ENCODE measurements around the gene FGGY. TPM values are rescaled to one million over a fixed set of nuclear protein-coding genes. Genes with fewer than 3 reads are reported as not detected.

The FGGY gene
- total and polyA plus RNA-seq, 4 donors = 16.0 to 67.0 (median 43.4) TPM

DNA sequence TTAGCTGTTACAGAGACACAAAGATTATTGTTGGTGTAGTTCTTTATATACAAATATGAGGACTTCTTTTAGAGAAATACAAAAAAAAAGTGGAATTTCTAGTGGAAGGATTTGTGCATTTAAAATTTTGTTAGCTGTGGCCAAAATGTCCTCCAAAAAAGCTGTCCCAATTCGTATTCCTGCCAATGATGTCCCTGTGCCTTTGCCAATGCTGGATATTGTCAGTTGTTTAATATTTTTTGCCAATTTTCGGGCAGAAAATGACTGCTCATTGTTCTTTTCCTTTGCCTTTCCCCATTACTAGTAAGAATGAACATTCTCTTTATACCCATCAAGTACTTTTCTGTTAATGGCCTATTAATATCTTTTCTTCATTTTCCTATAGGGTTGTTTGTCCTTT, 407.8 kb downstream of the FGGY start:
- H3K27me3 ChIP-seq (ENCODE audit: control insufficient read depth in 4 of 4, insufficient read depth in 4 of 4, low read length in 3 of 4) = no peaks in the 10 kb centered on the region
- no peaks in the 10 kb centered on the region for H3K4me1 ChIP-seq (ENCODE audit: control insufficient read depth in 4 of 4, insufficient read depth in 4 of 4, low read length in 3 of 4)
- 62% methylated on average over 2 of the region's 2 CpGs for WGBS
- TF ChIP-seq SP1 (IDR thresholded peaks at IDR 0.05) (no peak), FOXA1 (IDR thresholded peaks at IDR 0.05) (no peak), HNF4A (conservative IDR thresholded peaks at IDR 0.05) (no peak), FOXA2 (IDR thresholded peaks at IDR 0.05) (no peak), YY1 (IDR thresholded peaks at IDR 0.05) (no peak), JUND (IDR thresholded peaks at IDR 0.05) (no peak), TAF1 (conservative IDR thresholded peaks at IDR 0.05) (no peak), RAD21 (IDR thresholded peaks at IDR 0.05) (no peak), HNF4G (IDR thresholded peaks at IDR 0.05) (no peak), NR2F2 (IDR thresholded peaks at IDR 0.05) (no peak), GABPA (IDR thresholded peaks at IDR 0.05 in 1 of 2, conservative IDR thresholded peaks at IDR 0.05 in 1 of 2) (no peak), RXRA (IDR thresholded peaks at IDR 0.05) (no peak)
- TF ChIP-seq, protein P1, sequence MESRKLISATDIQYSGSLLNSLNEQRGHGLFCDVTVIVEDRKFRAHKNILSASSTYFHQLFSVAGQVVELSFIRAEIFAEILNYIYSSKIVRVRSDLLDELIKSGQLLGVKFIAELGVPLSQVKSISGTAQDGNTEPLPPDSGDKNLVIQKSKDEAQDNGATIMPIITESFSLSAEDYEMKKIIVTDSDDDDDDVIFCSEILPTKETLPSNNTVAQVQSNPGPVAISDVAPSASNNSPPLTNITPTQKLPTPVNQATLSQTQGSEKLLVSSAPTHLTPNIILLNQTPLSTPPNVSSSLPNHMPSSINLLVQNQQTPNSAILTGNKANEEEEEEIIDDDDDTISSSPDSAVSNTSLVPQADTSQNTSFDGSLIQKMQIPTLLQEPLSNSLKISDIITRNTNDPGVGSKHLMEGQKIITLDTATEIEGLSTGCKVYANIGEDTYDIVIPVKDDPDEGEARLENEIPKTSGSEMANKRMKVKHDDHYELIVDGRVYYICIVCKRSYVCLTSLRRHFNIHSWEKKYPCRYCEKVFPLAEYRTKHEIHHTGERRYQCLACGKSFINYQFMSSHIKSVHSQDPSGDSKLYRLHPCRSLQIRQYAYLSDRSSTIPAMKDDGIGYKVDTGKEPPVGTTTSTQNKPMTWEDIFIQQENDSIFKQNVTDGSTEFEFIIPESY (IDR thresholded peaks at IDR 0.05) = no peak
- TF ChIP-seq, protein P2, sequence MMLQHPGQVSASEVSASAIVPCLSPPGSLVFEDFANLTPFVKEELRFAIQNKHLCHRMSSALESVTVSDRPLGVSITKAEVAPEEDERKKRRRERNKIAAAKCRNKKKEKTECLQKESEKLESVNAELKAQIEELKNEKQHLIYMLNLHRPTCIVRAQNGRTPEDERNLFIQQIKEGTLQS (IDR thresholded peaks at IDR 0.05) = no peak
- TF ChIP-seq, protein P3, sequence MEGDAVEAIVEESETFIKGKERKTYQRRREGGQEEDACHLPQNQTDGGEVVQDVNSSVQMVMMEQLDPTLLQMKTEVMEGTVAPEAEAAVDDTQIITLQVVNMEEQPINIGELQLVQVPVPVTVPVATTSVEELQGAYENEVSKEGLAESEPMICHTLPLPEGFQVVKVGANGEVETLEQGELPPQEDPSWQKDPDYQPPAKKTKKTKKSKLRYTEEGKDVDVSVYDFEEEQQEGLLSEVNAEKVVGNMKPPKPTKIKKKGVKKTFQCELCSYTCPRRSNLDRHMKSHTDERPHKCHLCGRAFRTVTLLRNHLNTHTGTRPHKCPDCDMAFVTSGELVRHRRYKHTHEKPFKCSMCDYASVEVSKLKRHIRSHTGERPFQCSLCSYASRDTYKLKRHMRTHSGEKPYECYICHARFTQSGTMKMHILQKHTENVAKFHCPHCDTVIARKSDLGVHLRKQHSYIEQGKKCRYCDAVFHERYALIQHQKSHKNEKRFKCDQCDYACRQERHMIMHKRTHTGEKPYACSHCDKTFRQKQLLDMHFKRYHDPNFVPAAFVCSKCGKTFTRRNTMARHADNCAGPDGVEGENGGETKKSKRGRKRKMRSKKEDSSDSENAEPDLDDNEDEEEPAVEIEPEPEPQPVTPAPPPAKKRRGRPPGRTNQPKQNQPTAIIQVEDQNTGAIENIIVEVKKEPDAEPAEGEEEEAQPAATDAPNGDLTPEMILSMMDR (IDR thresholded peaks at IDR 0.05; ENCODE audit: low read depth, low read length, missing input control) = no peak
- TF ChIP-seq, protein P4, sequence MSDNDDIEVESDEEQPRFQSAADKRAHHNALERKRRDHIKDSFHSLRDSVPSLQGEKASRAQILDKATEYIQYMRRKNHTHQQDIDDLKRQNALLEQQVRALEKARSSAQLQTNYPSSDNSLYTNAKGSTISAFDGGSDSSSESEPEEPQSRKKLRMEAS (IDR thresholded peaks at IDR 0.05) = no peak
- TF ChIP-seq, protein P5, sequence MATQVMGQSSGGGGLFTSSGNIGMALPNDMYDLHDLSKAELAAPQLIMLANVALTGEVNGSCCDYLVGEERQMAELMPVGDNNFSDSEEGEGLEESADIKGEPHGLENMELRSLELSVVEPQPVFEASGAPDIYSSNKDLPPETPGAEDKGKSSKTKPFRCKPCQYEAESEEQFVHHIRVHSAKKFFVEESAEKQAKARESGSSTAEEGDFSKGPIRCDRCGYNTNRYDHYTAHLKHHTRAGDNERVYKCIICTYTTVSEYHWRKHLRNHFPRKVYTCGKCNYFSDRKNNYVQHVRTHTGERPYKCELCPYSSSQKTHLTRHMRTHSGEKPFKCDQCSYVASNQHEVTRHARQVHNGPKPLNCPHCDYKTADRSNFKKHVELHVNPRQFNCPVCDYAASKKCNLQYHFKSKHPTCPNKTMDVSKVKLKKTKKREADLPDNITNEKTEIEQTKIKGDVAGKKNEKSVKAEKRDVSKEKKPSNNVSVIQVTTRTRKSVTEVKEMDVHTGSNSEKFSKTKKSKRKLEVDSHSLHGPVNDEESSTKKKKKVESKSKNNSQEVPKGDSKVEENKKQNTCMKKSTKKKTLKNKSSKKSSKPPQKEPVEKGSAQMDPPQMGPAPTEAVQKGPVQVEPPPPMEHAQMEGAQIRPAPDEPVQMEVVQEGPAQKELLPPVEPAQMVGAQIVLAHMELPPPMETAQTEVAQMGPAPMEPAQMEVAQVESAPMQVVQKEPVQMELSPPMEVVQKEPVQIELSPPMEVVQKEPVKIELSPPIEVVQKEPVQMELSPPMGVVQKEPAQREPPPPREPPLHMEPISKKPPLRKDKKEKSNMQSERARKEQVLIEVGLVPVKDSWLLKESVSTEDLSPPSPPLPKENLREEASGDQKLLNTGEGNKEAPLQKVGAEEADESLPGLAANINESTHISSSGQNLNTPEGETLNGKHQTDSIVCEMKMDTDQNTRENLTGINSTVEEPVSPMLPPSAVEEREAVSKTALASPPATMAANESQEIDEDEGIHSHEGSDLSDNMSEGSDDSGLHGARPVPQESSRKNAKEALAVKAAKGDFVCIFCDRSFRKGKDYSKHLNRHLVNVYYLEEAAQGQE (IDR thresholded peaks at IDR 0.05) = no peak
- no peak overlapping the region for H3K9ac ChIP-seq (ENCODE audit: low read depth in 1 of 2, low read length in 2 of 2)
- DNase-seq (ENCODE audit: low spot score) = no peak
- H3K27ac ChIP-seq (ENCODE audit: low read depth in 1 of 2, low read length in 2 of 2) = no peak overlapping the region
- H3K4me3 ChIP-seq (ENCODE audit: low read depth in 1 of 3, low read length in 3 of 3) = no peak overlapping the region
- no peaks in the 10 kb centered on the region for H3K9me3 ChIP-seq (ENCODE audit: control insufficient read depth in 4 of 4, low read length in 3 of 4)
- H3K36me3 ChIP-seq (ENCODE audit: control insufficient read depth in 4 of 4, insufficient read depth in 3 of 4, low read depth in 1 of 4, low read length in 3 of 4) = peaks cover 0 to 3% (median 2%) of the 10 kb centered on the region in 4 donors

All from liver (tissue), 9 donors.